ENCODE results near the gene SIRPA.

SIRPA gene

GRCh38 chr20:1848373-1848772 lies 46.8 kb upstream of the SIRPA start:
- Histone ChIP-seq H3K36me3 (ENCODE audit: control insufficient read depth, insufficient read depth, low read length) (no peaks in the 10 kb centered on the region), H3K4me1 (no peaks in the 10 kb centered on the region), H3K79me2 (no peaks in the 10 kb centered on the region), H3K4me3 (ENCODE audit: low read depth, low read length) (no peak overlapping the region), H3K4me2 (ENCODE audit: low read length) (no peak overlapping the region), H3K27me3 (ENCODE audit: control insufficient read depth, insufficient read depth, low read length) (no peaks in the 10 kb centered on the region), H2AFZ (no peak overlapping the region), H3K9me3 (ENCODE audit: control insufficient read depth, low read length) (no peaks in the 10 kb centered on the region), H3K27ac (no peak overlapping the region), H3K9ac (no peak overlapping the region)
- no peak for TF ChIP-seq CTCF (IDR thresholded peaks at IDR 0.05)

GRCh38 chr20:1851396-1851795 lies 43.8 kb upstream of the SIRPA start:
- no peaks in the 10 kb centered on the region for H3K9me3 ChIP-seq (ENCODE audit: control insufficient read depth, low read length)
- TF ChIP-seq CTCF (IDR thresholded peaks at IDR 0.05), result no peak
- no peaks in the 10 kb centered on the region for H3K36me3 ChIP-seq (ENCODE audit: control insufficient read depth, insufficient read depth, low read length)
- H2AFZ ChIP-seq, result no peak overlapping the region
- H3K27ac ChIP-seq, result no peak overlapping the region
- H3K4me2 ChIP-seq (ENCODE audit: low read length), result no peak overlapping the region
- no peaks in the 10 kb centered on the region for H3K4me1 ChIP-seq
- no peak overlapping the region for H3K4me3 ChIP-seq (ENCODE audit: low read depth, low read length)
- no peaks in the 10 kb centered on the region for H3K79me2 ChIP-seq
- H3K9ac ChIP-seq, result no peak overlapping the region
- H3K27me3 ChIP-seq (ENCODE audit: control insufficient read depth, insufficient read depth, low read length), result no peaks in the 10 kb centered on the region

DNA sequence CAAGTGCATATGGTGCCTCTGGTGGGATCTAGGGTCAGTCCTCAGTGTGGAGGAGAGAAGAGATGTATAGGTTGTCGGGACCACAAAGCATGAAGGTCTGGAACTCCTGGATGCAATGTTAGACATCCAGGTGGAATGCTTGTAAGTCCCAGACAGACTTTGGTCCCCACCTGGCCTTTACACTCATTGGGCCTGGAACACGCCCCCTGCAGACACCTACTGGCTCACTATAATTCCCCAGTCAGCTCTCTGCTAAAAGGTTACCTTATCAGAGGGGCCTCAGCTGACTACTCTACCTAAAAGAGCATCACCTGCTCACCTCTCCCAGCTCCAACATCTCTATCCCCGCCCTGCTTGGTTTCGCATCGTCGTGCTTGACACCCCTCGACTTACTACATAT lies 41.7 kb upstream of the SIRPA start:
- Histone ChIP-seq H3K27ac (no peak overlapping the region), H3K27me3 (ENCODE audit: control insufficient read depth, insufficient read depth, low read length) (no peaks in the 10 kb centered on the region), H3K79me2 (no peaks in the 10 kb centered on the region), H3K4me1 (no peaks in the 10 kb centered on the region), H3K9me3 (ENCODE audit: control insufficient read depth, low read length) (no peaks in the 10 kb centered on the region), H3K4me3 (ENCODE audit: low read depth, low read length) (no peak overlapping the region), H3K4me2 (ENCODE audit: low read length) (no peak overlapping the region), H3K9ac (no peak overlapping the region), H3K36me3 (ENCODE audit: control insufficient read depth, insufficient read depth, low read length) (no peaks in the 10 kb centered on the region), H2AFZ (no peak overlapping the region)
- TF ChIP-seq CTCF (IDR thresholded peaks at IDR 0.05), result no peak

DNA sequence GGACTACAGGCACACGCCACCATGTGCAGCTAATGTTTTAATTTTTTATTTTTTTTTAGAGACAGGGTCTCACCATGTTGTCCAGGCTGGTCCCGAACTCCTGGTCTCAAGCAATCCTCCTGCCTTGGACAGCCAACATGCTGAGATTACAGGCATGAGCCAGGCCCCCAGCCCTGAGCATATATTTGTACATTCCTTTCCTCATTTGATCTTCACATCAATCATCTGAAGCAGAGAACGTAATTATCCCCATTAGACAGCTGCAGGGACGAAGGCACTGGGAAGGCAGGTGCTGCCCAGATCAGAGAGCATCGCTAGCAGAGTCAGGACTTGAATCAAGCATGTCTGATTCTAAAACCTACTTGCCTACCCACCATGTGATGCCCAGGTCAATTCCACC lies 41.0 kb upstream of the SIRPA start:
- H3K27me3 ChIP-seq (ENCODE audit: control insufficient read depth, insufficient read depth, low read length), result no peaks in the 10 kb centered on the region
- no peaks in the 10 kb centered on the region for H3K36me3 ChIP-seq (ENCODE audit: control insufficient read depth, insufficient read depth, low read length)
- no peak for TF ChIP-seq CTCF (IDR thresholded peaks at IDR 0.05)
- H3K79me2 ChIP-seq, result no peaks in the 10 kb centered on the region
- no peak overlapping the region for H3K27ac ChIP-seq
- no peak overlapping the region for H3K9ac ChIP-seq
- no peak overlapping the region for H2AFZ ChIP-seq
- H3K9me3 ChIP-seq (ENCODE audit: control insufficient read depth, low read length), result no peaks in the 10 kb centered on the region
- no peak overlapping the region for H3K4me3 ChIP-seq (ENCODE audit: low read depth, low read length)
- no peaks in the 10 kb centered on the region for H3K4me1 ChIP-seq
- no peak overlapping the region for H3K4me2 ChIP-seq (ENCODE audit: low read length)

DNA sequence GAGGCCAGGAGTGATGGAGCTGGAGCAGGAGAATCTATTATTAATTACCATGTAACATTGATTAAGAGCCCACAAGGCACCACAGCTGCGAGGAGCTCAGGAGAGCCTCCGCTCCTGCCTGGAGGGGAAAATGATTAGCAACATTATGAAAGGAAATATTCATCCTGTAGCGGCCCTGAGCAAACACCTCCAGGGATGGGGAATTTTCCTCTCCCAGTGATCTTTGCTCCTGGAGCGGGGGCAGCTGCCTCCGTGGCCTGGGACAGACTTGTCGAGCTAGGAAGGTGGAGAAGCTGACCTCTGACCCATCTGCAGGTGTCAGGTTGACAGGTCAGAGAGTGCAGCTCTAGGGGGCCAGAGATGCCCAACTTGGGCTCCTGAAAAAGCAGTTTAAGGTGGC lies 40.1 kb upstream of the SIRPA start:
- Histone ChIP-seq H3K27me3 (ENCODE audit: control insufficient read depth, insufficient read depth, low read length) (no peaks in the 10 kb centered on the region), H3K9ac (no peak overlapping the region), H3K4me2 (ENCODE audit: low read length) (no peak overlapping the region), H3K9me3 (ENCODE audit: control insufficient read depth, low read length) (no peaks in the 10 kb centered on the region), H3K36me3 (ENCODE audit: control insufficient read depth, insufficient read depth, low read length) (no peaks in the 10 kb centered on the region), H3K79me2 (no peaks in the 10 kb centered on the region), H3K4me3 (ENCODE audit: low read depth, low read length) (no peak overlapping the region), H3K4me1 (no peaks in the 10 kb centered on the region), H3K27ac (no peak overlapping the region), H2AFZ (no peak overlapping the region)
- no peak for TF ChIP-seq CTCF (IDR thresholded peaks at IDR 0.05)

All from parathyroid adenoma (tissue), 2 donors.